ENCODE measurements around the gene TXNIP.

TXNIP gene

DNA sequence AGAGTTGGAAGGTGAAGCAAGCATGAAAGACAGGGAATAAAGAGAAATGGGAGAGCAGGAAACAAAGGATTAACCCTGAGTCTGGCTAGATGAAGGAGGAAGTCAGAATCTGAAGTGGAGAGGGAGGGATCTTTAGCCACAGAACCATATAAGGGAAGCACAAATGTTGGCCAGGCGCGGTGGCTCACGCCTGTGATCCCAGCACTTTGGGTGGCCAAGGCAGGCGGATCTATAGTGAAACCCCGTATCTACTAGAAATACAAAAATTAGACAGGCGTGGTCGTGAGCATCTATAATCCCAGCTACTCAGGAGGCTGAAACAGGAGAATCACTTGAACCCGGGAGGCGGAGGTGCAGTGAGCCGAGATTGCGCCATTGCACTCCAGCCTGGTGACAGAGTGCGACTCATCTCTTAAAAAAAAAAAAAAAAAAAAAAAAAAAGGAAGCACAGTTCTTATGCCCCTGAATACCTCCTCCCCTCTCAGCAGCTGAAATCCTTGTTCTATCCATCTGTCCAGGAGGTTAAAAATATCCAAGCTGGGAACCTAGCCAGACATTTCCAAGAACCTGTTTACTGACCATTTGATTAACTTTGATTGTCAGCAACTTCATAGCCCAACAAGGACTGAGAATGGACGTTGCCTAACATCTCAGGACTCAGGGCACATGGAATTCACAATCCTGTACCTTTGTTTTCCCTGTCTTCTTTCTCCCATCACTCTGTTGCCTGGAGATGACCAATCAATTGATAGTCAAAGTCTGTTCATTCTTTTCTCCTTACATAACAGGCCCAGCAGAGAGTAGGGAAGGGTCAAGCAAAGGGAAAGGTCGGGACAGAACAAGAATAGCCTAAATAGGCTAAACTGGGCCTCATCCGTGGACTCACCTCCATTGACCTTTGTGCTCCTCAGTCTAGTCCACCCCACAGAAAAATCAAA is 10.6 kb downstream of the TXNIP start:
- DNase-seq (ENCODE audit: low read depth in 2 of 2): no peak

GRCh38 chr1:145985129-145985501 is 11.3 kb downstream of the TXNIP start:
- DNase-seq (ENCODE audit: low read depth in 2 of 2): no peak

GRCh38 chr1:145983960-145984830 is 12.2 kb downstream of the TXNIP start:
- no peak for DNase-seq (ENCODE audit: low read depth in 2 of 2)

- DNase-seq (ENCODE audit: low read depth in 2 of 2): no peak
These were observed 13.1 kb downstream of the TXNIP start for GRCh38 chr1:145983206-145983675.

DNA sequence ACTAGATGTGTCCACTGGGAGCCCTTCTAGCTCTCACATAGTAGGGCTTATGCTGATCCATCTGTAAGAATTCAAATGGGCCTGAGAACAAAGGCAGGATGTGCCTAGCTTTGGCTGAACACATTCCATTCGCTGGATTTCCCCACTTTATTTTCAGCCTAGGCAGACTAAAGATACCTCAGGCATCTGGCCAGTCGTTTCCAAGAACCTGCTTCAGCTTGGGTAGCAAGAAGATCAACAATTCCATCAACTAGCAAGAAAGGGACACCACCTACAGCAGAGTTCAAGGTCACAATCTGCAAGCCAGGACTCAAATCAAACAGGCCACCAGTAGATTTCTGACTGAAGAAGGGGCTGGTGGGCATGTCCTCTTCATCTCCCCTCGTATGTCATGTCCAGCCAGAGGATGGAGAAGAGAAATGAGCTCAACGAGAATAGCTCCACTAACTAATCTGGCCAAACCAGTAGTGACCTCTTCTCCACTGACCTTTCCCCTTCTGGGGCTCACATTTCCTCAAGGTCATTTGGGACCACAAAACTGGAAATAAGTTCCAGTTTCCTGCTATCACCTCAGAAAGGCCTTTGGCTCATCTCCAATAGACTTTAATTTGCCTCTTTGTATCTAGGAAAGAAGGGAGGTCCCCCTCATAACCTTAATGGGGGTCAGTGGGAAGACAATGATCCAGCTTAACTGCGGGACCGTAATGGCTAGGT is 14.2 kb downstream of the TXNIP start:
- DNase-seq (ENCODE audit: low read depth in 2 of 2): no peak

DNA sequence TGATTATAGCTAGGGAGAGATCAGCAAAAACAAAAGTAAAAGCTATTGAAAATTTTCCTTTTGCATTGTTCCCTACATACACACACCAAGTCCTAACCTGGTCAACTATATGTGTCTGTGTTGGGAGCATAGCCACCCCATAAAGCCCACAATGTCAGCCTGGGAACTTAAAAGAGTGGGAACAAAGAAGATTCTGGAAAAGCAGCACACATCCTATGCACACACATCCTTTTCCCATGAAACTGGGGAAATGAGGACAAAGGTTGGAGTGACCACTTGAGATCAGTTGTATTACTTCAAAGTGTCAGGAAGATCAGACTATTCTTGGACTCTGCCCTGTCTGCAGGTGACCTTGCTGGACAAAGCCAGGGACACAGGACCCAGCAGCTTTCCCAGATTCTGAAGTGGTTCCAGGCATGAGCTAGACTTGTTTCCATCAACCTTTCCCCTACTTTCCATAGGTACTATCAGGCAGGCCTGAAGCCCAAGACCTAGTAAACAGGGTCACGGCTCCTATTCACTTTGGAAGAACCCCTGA is 15.9 kb downstream of the TXNIP start:
- no peak for DNase-seq (ENCODE audit: low read depth in 2 of 2)

GRCh38 chr1:145979746-145980456 is 16.5 kb downstream of the TXNIP start:
- DNase-seq (ENCODE audit: low read depth in 2 of 2): no peak

- peak in 1 of 2 donors; percentile 38 for DNase-seq (ENCODE audit: low read depth in 2 of 2)
These were observed 17.3 kb downstream of the TXNIP start for GRCh38 chr1:145978854-145979745.

DNA sequence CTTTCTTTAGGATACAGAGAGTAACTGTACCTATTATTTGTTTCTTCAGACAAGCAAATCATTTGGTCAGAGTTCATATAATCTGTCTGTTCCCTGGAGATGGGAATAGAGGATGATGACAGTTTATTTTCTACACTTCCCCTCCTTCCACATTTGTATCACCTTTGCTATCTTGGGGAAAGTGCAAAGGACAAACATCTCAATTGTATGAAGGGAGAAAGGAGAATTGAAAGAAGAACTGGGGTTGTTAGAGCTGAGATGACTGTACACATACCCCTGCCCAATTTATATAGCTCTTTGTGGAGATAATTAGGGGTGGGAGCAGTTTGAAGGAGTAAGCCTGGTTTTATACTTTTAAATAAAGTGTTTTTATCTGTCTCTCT is 17.9 kb downstream of the TXNIP start:
- no peak for DNase-seq (ENCODE audit: low read depth in 2 of 2)

- peak in 1 of 2 donors; percentile 52 for DNase-seq (ENCODE audit: low read depth in 2 of 2)
These were observed 18.6 kb downstream of the TXNIP start for GRCh38 chr1:145977486-145978470.

DNA sequence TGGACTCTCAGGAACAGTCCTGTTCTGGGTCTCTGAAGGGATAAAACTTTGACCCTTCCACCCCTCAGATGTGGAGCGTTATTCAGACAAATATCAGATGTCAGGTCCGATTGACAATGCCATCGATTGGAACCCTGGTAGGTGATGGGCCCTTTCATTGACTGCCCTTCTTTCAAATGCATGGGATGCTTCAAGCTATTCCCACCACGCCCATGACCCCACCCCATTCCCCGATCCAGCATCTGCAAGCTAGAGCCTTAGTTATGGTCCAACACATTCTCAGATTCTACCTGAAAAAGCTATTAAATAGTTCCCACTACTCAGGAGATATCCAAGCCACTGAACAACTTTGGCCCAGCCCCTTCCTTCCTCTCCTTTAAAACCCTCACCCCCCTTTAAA is 19.4 kb downstream of the TXNIP start:
- no peak for DNase-seq (ENCODE audit: low read depth in 2 of 2)

DNA sequence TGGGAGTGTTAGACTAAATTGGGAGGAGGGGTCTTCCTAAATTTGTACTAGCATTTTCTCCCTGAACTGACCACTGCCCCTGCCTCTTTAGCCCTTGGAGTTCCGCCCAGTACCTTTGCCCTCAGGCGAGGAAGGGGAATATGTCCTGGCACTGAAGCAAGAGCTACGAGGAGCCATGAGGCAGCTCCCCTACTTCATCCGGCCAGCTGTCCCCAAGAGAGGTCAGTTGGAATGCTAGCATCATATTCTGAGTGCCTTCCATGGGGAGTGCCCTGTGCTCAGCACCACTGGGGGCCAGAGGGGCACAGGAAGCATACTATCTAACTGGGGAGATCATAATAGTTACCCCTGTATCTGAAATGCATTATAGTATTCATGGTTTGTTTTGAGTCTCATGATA is 21.2 kb downstream of the TXNIP start:
- no peak for DNase-seq (ENCODE audit: low read depth in 2 of 2)

- DNase-seq (ENCODE audit: low read depth in 2 of 2): no peak
These were observed 21.7 kb downstream of the TXNIP start for GRCh38 chr1:145974721-145975120.

DNA sequence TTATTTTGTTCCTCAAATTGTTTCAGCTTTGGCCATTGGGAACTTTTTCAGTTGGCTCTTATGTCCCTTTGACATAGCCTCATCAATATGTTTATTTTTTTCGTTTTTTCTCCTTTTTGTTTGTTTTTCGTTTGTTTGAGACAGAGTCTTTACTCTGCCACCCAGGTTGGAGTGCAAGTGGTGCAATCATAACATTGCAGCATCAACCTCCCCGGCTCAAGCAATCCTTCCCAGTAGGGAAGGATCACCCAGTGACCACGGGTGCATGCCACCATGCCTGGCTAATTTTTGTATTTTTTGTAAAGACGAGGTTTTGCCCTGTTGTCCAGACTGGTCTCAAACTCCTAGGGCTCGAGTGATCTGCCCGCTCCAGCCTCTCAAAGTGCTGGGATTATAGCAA is 23.8 kb downstream of the TXNIP start:
- no peak for DNase-seq (ENCODE audit: low read depth in 2 of 2)

DNA sequence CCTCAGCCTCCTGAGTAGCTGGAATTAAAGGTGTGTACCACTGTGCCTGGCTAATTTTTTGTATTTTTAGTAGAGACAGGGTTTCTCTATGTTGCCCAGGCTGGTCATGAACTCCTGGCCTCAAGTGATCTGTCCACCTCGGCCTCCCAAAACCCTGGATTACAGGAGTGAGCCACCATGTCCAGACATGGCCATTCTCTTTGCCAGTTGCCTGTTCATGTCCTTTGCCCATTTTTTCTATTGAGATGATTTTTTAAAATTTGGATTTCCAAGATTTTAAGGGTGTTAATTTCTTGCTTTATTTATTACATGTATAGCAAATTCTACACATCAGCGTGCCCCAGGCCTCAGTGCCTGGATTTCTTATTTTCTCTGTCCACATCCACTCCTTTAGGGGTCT is 29.1 kb downstream of the TXNIP start:
- no peak for DNase-seq (ENCODE audit: low read depth in 2 of 2)

GRCh38 chr1:145965119-145965744 is 31.1 kb downstream of the TXNIP start:
- DNase-seq (ENCODE audit: low read depth in 2 of 2): no peak

- peak; percentile 75 to 76 for DNase-seq (ENCODE audit: low read depth in 2 of 2)
These were observed 31.9 kb downstream of the TXNIP start, which contains the start of the genes ANKRD34A and POLR3GL for GRCh38 chr1:145964328-145965118. Gene ANKRD34A, minus strand, starts transcription at chr1:145964575. Its CDS starts 2,816 bp downstream, at chr1:145961759. Gene POLR3GL, plus strand, starts transcription at chr1:145964690. Its CDS starts 10,176 bp downstream, at chr1:145974866.

Measured in stimulated activated CD4-positive, alpha-beta T cell treated with anti-CD3 and anti-CD28 coated beads, Interleukin-1b, Interleukin-23, amount 100 ng/mL, for 1 hour (primary cell).